Measurements from ENCODE around the gene HEMK1.

Gene HEMK1

GRCh38 chr3:50568947-50569749 lies at the start of gene HEMK1:
Gene HEMK1 (plus strand): TSS chr3:50569522. CDS start chr3:50571105, 1,583 bp downstream.
- DNase-seq (ENCODE audit: low spot score) = peak; percentile 95

- no peak for DNase-seq (ENCODE audit: low spot score)
Observed at GRCh38 chr3:50520849-50521248, 48.5 kb upstream of the HEMK1 start.

- no peak for DNase-seq (ENCODE audit: low spot score)
Observed at GRCh38 chr3:50521572-50521971, 47.8 kb upstream of the HEMK1 start.

GRCh38 chr3:50523279-50523811 lies 46.0 kb upstream of the HEMK1 start:
- no peak for DNase-seq (ENCODE audit: low spot score)

- no peak for DNase-seq (ENCODE audit: low spot score)
Observed at GRCh38 chr3:50524746-50525145, 44.6 kb upstream of the HEMK1 start.

- peak; percentile 74 for DNase-seq (ENCODE audit: low spot score)
Observed at GRCh38 chr3:50525191-50525910, 44.0 kb upstream of the HEMK1 start.

- no peak for DNase-seq (ENCODE audit: low spot score)
Observed at GRCh38 chr3:50525987-50526386, 43.3 kb upstream of the HEMK1 start.

- no peak for DNase-seq (ENCODE audit: low spot score)
Observed at GRCh38 chr3:50530001-50530970, 39.0 kb upstream of the HEMK1 start.

- DNase-seq (ENCODE audit: low spot score) = no peak
Observed at GRCh38 chr3:50531201-50531600, 38.1 kb upstream of the HEMK1 start.

GRCh38 chr3:50532062-50532705 lies 37.1 kb upstream of the HEMK1 start:
- DNase-seq (ENCODE audit: low spot score) = no peak

GRCh38 chr3:50533316-50533715 lies 36.0 kb upstream of the HEMK1 start:
- no peak for DNase-seq (ENCODE audit: low spot score)

GRCh38 chr3:50533807-50534461 lies 35.4 kb upstream of the HEMK1 start:
- DNase-seq (ENCODE audit: low spot score) = no peak

GRCh38 chr3:50534681-50535330 lies 34.5 kb upstream of the HEMK1 start:
- no peak for DNase-seq (ENCODE audit: low spot score)

GRCh38 chr3:50536471-50537180 lies 32.7 kb upstream of the HEMK1 start:
- peak; percentile 81 for DNase-seq (ENCODE audit: low spot score)

- no peak for DNase-seq (ENCODE audit: low spot score)
Observed at GRCh38 chr3:50537421-50538129, 31.7 kb upstream of the HEMK1 start.

- DNase-seq (ENCODE audit: low spot score) = no peak
Observed at GRCh38 chr3:50539356-50540286, 29.7 kb upstream of the HEMK1 start.

GRCh38 chr3:50542177-50543034 lies 26.9 kb upstream of the HEMK1 start:
- peak; percentile 69 for DNase-seq (ENCODE audit: low spot score)

Measured in putamen (tissue), 1 donor.